SH-SY5Y (cell line): Measurements from ENCODE around the gene TRIM2.

Source experiments
- GATA2 ChIP-seq: IDR thresholded peaks from 2 replicates; pipeline ENCODE4 v1.6.1; 2011; ENCODE audit warnings: mild to moderate bottlenecking, low read depth, low read length
- GATA3 ChIP-seq: IDR thresholded peaks from 2 replicates; pipeline ENCODE4 v1.6.1; 2011; ENCODE audit warnings: low read depth, mild to moderate bottlenecking, low read length, moderate library complexity

Gene TRIM2

GRCh38 chr4:153292897-153293741 lies 88.9 kb downstream of the TRIM2 start:
- TF ChIP-seq GATA3: no peak
- no peak for TF ChIP-seq GATA2

- no peak for TF ChIP-seq GATA3
- no peak for TF ChIP-seq GATA2
Observed at GRCh38 chr4:153293742-153294057, 89.5 kb downstream of the TRIM2 start.

DNA sequence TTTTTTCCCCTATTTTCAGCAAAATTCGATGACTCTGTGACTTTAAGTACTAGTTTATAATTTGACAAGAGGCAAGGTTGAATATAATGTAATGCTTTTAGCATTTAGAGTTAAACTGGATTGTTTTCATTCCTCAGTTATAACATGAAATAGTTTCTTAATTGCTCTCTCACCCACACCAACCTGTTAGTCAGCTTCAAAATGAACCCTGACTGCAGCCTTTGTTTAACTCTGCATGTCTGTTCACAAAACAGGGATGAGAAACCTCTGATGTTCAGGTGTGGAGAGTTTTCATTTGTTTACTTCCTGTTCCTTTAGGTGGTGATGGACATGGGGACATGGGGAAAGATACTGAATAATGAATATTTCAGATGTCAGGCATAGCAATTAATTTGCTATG lies 90.4 kb downstream of the TRIM2 start:
- TF ChIP-seq GATA3 (no peak), GATA2 (no peak)

DNA sequence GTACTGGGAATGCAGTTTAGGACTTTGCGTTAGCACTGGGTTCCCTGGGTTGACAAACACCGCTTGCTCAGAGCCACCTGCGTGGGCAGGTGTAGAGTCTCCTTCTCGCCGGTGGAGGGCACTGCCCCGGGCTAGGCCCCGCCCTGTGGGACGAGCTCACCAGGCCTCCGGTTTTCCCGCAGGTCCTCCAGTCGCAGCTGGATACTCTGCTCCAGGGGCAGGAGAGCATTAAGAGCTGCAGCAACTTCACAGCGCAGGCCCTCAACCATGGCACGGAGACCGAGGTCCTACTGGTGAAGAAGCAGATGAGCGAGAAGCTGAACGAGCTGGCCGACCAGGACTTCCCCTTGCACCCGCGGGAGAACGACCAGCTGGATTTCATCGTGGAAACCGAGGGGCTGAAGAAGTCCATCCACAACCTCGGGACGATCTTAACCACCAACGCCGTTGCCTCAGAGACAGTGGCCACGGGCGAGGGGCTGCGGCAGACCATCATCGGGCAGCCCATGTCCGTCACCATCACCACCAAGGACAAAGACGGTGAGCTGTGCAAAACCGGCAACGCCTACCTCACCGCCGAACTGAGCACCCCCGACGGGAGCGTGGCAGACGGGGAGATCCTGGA lies 91.0 kb downstream of the TRIM2 start:
- TF ChIP-seq GATA3 (no peak), GATA2 (no peak)

DNA sequence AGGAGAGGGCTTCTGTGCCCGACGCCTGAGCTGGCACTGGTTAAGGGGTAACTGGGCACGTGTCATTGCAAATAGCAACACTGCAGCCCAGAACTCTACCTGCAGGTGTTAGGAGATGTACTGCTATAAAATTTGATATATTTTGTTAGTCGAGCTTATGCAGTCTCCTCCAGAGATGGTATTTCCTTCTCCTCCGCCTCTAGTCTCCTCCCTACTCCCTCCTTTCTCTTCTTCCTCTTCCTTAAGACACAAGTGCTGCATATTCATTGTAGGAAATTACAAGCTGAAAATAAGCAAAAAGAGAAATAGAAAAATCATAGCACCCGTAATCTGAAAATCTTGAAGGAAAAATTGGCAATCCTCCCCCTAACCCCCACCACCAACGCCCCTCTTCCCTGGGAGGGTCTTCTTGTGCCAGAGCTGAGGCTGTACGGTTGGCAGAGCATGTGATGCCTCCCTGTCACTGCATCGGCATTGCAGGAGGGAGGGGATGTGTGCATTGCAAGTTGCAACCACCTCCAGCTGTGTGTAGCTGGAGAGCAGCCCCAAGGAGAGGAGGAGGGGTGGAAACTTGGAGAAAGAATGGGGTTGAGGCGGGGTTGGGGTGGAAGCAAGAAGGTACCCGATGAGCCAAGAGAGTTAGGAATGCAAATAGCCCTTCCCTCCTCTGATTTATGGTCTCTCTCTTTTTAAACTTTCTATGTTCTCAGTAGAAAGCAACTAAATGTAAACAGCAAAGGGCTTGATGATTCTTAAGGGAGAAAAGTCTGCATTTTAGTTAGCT lies 92.0 kb downstream of the TRIM2 start:
- TF ChIP-seq GATA2 (no peak), GATA3 (no peak)

DNA sequence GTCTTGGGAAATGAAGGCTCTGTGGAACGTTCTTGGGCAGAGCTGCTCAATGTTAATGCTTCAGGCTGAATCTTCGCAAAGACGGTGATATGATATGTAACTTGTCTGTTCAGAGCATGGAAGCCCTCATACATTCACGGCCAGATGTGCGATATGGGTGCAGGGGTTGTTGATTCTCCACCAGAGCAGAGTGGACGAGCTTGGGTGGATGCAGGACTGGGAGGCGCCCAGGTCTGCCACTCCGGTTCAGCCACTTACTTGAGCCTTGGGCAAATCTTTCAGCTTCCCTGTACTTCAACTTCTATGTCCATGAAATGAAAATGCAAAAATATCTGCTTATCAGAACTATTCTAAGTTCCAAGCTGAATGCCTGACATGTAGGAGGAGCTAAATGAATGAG lies 92.9 kb downstream of the TRIM2 start:
- TF ChIP-seq GATA3 (no peak), GATA2 (no peak)

- TF ChIP-seq GATA3: no peak
- TF ChIP-seq GATA2: no peak
Observed at GRCh38 chr4:153310793-153311192, 106.5 kb downstream of the TRIM2 start.

DNA sequence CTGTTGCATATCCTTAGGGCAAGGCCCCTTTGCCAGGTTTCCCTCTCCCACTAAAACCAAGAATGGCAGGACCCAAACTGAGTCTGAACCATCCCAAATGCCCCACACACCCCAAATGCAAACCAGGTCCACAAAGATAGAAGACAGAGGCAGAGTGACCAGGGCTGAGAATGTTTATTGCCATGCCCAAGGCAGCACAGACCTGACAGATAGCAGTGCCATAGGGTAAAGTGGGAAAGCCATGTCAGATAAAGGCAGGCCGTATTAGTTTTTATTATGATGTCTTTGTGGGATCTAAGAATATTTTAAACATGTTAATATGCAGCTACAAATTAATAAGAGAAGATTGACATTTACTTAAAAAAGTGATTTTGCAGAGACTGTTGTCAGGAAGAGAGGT lies 110.7 kb downstream of the TRIM2 start:
- TF ChIP-seq GATA2 (0 out of 2 replicates have a peak, but pooled peaks have one; percentile 19), GATA3 (no peak)

DNA sequence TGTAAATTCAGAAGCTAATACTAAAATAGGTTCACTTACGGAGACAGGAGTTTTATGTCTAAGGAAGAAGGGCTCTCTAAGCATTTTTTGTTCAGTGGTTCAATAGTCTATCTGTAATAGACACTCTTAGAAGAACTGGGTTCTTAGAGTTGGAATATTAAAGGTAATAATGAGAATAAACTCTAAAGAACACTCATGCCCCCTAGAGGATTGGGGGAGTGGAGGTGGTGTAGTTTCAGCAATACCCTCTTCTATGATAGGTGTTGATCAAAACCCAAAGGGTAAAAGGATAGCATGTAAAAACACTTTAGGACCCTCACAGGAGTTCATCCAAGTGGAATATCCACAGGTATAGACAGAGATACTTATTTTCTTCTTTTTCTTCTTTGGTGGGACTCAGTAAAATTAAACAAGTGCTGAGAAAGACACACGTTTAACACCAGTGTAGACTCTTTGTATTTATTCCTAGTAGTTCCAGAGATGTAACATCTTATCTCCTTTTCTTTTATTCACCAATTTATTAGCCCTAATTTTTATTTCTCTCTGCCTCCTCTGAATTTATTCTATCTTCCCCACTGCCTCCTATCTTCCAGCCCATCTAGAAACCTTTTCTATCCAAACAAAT lies 114.6 kb downstream of the TRIM2 start:
- no peak for TF ChIP-seq GATA3
- TF ChIP-seq GATA2: no peak

DNA sequence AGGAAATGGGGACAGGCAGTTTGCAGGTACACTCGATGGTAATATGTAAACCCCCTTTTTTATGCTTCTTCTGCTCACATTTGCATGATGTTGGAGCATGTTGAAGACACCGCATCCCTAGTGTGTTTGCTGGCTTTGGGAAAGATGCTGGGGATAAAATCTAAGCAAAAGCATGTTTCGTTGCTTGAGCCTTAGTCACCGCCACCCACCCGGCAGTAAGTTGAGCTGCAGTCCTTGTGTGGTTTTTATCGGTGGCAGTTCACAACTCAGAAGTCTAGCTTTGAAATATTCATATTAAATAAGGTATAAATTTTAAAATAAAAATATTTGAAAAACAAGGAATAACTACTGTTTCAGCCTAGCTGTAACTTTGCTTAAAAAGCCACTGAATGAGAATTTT lies 118.5 kb downstream of the TRIM2 start:
- no peak for TF ChIP-seq GATA2
- no peak for TF ChIP-seq GATA3

GRCh38 chr4:153324046-153324445 lies 119.8 kb downstream of the TRIM2 start:
- TF ChIP-seq GATA3 (no peak), GATA2 (no peak)

DNA sequence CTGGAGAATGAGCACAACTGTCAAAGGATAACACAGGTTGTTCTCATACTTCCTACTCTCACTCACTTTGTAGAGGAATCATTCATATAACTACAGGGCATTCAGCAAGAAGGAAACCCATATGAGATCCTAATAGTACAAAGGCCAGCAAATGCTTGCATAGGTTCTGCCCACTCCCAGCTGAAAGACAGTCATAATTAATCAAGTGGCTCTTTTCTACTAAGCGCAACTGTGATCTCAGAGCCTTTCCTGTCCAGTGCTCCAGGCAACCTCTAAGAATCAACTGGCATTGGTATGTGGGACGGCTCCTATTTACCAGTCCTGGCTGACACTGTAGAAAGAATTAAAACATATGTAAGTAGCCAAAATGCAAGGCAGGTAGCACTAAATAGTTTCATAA lies 121.3 kb downstream of the TRIM2 start:
- no peak for TF ChIP-seq GATA2
- TF ChIP-seq GATA3: no peak

DNA sequence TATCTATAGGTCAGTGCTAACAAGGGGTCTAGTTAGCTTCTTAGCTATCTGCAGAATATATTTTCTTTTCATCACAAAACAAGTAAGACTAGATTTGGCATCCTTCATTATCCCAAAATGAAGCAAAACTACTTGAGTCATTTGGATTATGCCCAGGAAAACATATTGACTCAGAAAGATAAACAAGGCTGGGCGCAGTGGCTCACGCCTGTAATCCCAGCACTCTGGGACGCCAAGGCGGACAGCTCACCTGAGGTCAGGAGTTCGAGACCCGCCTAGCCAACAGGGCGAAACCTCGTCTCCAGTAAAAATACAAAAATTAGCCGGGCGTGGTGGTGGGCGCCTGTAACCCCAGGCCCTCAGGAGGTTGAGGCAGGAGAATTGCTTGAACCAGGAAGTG lies 122.3 kb downstream of the TRIM2 start:
- TF ChIP-seq GATA2: no peak
- no peak for TF ChIP-seq GATA3

- TF ChIP-seq GATA2 (no peak), GATA3 (no peak)
Observed at GRCh38 chr4:153327247-153327646, 123.0 kb downstream of the TRIM2 start.

- TF ChIP-seq GATA3: no peak
- TF ChIP-seq GATA2: no peak
Observed at GRCh38 chr4:153332936-153333335, 128.7 kb downstream of the TRIM2 start.
